HG02870 (cell line): ENCODE data around the gene TIMM13.
"Not testable (repeated sequence)": the region's sequence is repeated elsewhere in the genome, so short reads cannot be mapped to it uniquely, and the experiment has no call there.

ENCODE experiments used
- ATAC-seq: cut with Tn5 transposase; IDR thresholded peaks from one replicate; pipeline ENCODE4 v1.9.1; 2021; ENCODE audit warnings: mild to moderate bottlenecking, moderate library complexity; ENCODE audit not compliant: unreplicated experiment

Gene TIMM13

DNA sequence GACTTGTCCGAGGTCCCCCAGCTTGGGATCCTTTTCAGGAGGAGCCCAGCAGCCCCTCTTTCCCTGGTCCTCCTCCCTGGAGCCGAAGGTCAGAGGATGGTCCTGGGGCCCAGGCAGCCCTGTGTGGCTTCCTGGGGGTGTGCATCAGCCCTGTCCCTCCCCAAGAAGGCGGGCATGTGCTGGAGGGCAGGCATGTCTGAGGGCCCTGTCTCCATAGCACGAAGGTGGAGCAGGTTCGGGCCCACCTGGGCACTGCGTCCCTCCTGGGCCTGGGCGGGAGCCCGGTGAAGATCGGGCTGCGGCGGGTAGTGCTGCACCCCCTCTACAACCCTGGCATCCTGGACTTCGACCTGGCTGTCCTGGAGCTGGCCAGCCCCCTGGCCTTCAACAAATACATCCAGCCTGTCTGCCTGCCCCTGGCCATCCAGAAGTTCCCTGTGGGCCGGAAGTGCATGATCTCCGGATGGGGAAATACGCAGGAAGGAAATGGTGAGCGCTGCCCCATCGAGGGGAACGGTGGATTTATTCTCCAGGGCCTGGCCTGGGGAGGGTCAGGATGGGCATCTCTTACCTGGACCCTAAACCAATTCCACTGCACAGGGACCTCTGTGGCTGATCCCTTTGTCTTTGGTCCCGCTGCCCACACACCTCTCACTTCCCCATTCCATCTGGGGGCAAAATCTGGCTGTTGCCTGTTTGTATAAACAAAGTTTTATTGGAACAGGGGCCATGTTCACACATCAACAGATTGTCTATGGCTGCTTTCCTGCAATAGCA lies 10.9 kb downstream of the TIMM13 start:
- ATAC-seq, result no peak

GRCh38 chr19:2415973-2416319 lies 11.4 kb downstream of the TIMM13 start:
- no peak for ATAC-seq

GRCh38 chr19:2415281-2415972 lies 12.0 kb downstream of the TIMM13 start:
- ATAC-seq, result no peak

DNA sequence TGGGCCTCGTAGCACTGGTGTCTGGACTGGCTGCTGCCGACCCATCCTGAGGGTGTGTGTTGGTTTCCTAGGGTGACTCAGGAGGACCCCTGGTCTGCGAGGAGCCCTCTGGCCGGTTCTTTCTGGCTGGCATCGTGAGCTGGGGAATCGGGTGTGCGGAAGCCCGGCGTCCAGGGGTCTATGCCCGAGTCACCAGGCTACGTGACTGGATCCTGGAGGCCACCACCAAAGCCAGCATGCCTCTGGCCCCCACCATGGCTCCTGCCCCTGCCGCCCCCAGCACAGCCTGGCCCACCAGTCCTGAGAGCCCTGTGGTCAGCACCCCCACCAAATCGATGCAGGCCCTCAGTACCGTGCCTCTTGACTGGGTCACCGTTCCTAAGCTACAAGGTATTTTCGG lies 13.8 kb downstream of the TIMM13 start:
- ATAC-seq, result no peak

GRCh38 chr19:2413159-2413558 lies 14.2 kb downstream of the TIMM13 start:
- ATAC-seq, result no peak

GRCh38 chr19:2412449-2412848 lies 14.9 kb downstream of the TIMM13 start:
- no peak for ATAC-seq

- ATAC-seq, result no peak
Measured at GRCh38 chr19:2411709-2412108, 15.7 kb downstream of the TIMM13 start.

DNA sequence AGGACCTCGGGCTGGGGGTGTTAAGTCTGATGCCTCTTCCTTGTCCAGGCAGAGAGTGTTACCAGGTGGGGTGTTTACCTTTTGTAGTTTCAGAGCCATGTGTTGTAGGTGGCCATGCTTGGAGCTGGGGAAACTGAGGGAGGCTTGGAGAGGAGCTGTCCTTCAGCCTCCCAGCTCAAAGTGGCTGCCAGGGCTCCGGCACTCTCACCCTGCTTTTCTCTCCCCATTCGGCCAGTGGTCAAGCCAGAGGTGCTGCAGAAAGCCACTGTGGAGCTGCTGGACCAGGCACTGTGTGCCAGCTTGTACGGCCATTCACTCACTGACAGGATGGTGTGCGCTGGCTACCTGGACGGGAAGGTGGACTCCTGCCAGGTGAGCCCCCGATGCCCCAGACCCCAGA lies 17.4 kb downstream of the TIMM13 start:
- no peak for ATAC-seq

GRCh38 chr19:2409352-2409912 lies 18.0 kb downstream of the TIMM13 start:
- no peak for ATAC-seq

DNA sequence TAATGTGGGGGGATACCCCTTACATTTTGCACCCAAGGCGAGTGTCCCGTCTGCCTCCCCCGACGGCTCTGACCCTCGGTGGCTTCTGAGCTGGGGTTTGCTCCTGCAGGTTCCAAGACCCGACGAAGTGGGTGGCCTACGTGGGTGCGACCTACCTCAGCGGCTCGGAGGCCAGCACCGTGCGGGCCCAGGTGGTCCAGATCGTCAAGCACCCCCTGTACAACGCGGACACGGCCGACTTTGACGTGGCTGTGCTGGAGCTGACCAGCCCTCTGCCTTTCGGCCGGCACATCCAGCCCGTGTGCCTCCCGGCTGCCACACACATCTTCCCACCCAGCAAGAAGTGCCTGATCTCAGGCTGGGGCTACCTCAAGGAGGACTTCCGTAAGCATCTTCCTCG lies 19.1 kb downstream of the TIMM13 start:
- no peak for ATAC-seq

DNA sequence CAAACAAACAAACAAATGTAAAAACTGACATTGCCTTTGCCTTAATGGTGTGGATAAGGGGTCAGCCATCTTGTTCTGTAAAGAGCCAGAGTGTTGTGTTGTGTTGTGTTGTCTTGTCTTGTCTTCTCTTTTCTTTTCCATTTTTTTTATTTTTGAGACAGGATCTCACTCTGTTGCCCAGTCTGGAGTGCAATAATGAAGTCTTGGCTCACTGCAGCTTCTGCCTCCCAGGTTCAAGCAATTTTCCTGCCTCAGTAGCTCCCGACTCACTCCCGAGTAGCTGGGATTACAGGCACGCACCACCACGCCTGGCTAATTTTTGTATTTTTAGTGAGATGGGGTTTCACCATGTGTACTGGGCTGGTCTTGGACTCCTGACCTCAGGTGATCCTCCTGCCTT lies 27.8 kb downstream of the TIMM13 start:
- no peak for ATAC-seq

GRCh38 chr19:2398735-2399305 lies 28.6 kb downstream of the TIMM13 start:
- no peak for ATAC-seq

DNA sequence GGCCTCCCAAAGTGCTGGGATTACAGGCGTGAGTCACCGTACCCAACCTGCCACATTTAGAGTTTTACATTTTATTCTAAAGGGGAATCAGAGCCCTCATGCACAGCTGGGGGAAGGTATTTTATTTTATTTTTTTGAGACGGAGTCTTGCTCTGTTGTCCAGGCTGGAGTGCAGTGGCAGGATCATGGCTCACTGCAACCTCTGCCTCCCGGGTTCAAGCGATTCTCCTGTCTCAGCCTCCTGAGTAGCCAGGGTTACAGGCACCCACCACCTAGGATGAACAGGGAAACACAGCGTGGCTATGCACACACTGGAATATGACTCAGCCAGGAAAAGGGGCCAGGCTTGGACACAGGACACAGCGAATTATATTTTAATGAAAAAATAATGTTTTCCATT lies 30.2 kb downstream of the TIMM13 start:
- not testable (repeated sequence) for ATAC-seq

- ATAC-seq, result not testable (repeated sequence)
Measured at GRCh38 chr19:2395293-2395829, 32.0 kb downstream of the TIMM13 start.

GRCh38 chr19:2394442-2395292 lies 32.7 kb downstream of the TIMM13 start:
- ATAC-seq, result no peak

DNA sequence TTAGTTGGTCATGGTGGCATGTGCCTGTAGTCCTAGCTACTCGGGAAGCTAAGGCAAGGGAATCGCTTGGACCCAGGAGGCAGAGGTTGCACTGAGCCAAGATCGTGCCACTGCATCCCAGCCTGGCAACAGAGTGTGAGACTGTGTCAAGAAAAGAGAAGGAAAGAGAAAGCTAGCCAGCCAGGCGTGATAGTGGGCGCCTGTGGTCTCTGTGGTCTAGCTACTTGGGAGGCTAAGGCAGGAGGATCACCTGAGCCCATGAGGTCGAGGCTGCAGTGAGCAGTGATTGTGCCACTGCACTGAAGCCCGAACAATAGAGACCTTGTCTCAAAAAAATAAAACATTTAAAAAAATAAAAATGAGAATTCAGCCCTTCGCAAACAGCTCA lies 33.3 kb downstream of the TIMM13 start:
- ATAC-seq, result no peak

GRCh38 chr19:2392899-2393298 lies 34.5 kb downstream of the TIMM13 start:
- ATAC-seq, result not testable (repeated sequence)

GRCh38 chr19:2392366-2392765 lies 35.0 kb downstream of the TIMM13 start:
- no peak for ATAC-seq

GRCh38 chr19:2391118-2391725 lies 36.2 kb downstream of the TIMM13 start:
- no peak for ATAC-seq

DNA sequence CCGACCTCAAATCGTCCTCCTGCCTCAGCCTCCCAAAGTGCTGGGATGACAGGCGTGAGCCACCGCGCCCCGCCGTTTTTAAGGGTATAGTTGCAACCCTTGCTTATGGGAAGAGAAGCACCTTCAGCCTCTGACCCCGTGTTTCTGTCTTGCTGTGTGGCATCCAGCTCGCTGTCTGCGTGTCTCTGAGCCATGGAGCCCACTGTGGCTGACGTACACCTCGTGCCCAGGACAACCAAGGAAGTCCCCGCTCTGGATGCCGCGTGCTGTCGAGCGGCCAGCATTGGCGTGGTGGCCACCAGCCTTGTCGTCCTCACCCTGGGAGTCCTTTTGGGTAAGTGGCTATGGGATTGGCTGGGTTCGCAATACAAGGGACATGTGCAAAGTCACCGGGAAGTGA lies 37.8 kb downstream of the TIMM13 start:
- ATAC-seq, result no peak
